ENCODE data around the gene RPS6KA4.

The RPS6KA4 gene

GRCh38 chr11:64379817-64380709 is 21.1 kb downstream of the RPS6KA4 start:
- peaks cover 0 to 1% (median 0%) of the 10 kb centered on the region in 5 experiments for H3K27me3 ChIP-seq (replicated peaks in 2 of 5; ENCODE audit: control insufficient read depth in 4 of 5, insufficient read depth in 5 of 5, low read length in 4 of 5)
- no peaks in the 10 kb centered on the region for H3K9me3 ChIP-seq (ENCODE audit: control extremely low read depth in 1 of 5, control insufficient read depth in 4 of 5, insufficient read depth in 2 of 5, low read depth in 1 of 5, low read length in 4 of 5)
- peaks cover 0 to 3% (median under 1%) of the 10 kb centered on the region in 4 experiments for H3K4me1 ChIP-seq (ENCODE audit: control extremely low read depth in 1 of 4, control insufficient read depth in 4 of 4, insufficient read depth in 4 of 4, low read length in 3 of 4)
- H3K4me3 ChIP-seq (ENCODE audit: control insufficient read depth in 1 of 7, extremely low read depth in 1 of 7, insufficient read depth in 4 of 7, low read depth in 2 of 7, low read length in 6 of 7): no peak overlapping the region
- no peaks in the 10 kb centered on the region for H3K36me3 ChIP-seq (ENCODE audit: control insufficient read depth in 4 of 4, insufficient read depth in 4 of 4, low read length in 3 of 4)
- WGBS (ENCODE audit: insufficient coverage): 93% methylated on average over 32 of the region's 35 CpGs
- CTCF ChIA-PET: interaction anchor here (1.1 to 1.2 kb wide), 2 partner anchors 8 to 13 kb away, joined by 3 to 5 read pairs; no protein-coding TSS in a partner anchor
- H3K27ac ChIP-seq (ENCODE audit: insufficient read depth in 1 of 2, low read depth in 1 of 2, low read length in 2 of 2, poor library complexity in 1 of 2, severe bottlenecking in 2 of 2): no peak overlapping the region
- POLR2A ChIA-PET: interaction anchor here (0.8 kb wide), 1 partner anchor 469 kb away, joined by 3 read pairs; no protein-coding TSS in a partner anchor
- no peak for DNase-seq

DNA sequence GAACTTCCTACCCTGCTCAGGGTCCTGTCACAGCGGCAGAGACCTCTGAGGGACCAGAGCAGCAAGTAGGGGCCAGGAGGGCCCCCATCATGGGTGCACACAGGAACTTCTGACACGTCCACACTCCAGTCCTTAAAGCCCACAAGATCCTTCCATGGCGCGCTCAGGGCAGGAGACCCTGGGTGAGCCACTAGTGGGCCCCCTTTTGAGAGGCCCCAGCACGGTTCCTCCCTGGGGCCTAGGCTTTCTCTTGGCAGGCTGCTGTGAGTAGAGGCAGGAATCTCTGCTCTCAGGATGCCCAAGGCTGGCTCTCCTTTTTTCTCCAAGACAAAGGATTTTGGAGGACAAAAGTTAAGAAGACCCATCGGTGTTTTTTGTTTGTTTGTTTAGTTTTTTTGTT is 22.4 kb downstream of the RPS6KA4 start:
- 96% methylated on average over 5 of the region's 6 CpGs for WGBS (ENCODE audit: insufficient coverage)
- Histone ChIP-seq H3K4me1 (ENCODE audit: control extremely low read depth in 1 of 4, control insufficient read depth in 4 of 4, insufficient read depth in 4 of 4, low read length in 3 of 4) (peaks cover 1 to 15% (median 11%) of the 10 kb centered on the region in 4 experiments), H3K4me3 (ENCODE audit: control insufficient read depth in 1 of 7, extremely low read depth in 1 of 7, insufficient read depth in 4 of 7, low read depth in 2 of 7, low read length in 6 of 7) (no peak overlapping the region), H3K27me3 (replicated peaks in 2 of 5; ENCODE audit: control insufficient read depth in 4 of 5, insufficient read depth in 5 of 5, low read length in 4 of 5) (peaks cover 0 to 1% (median 0%) of the 10 kb centered on the region in 5 experiments), H3K27ac (ENCODE audit: insufficient read depth in 1 of 2, low read depth in 1 of 2, low read length in 2 of 2, poor library complexity in 1 of 2, severe bottlenecking in 2 of 2) (no peak overlapping the region), H3K9me3 (ENCODE audit: control extremely low read depth in 1 of 5, control insufficient read depth in 4 of 5, insufficient read depth in 2 of 5, low read depth in 1 of 5, low read length in 4 of 5) (no peaks in the 10 kb centered on the region), H3K36me3 (ENCODE audit: control insufficient read depth in 4 of 4, insufficient read depth in 4 of 4, low read length in 3 of 4) (no peaks in the 10 kb centered on the region)
- no peak for DNase-seq
- POLR2A ChIA-PET: no interaction called here
- CTCF ChIA-PET: interaction anchor here (1.1 to 1.2 kb wide), 2 partner anchors 9 to 15 kb away, joined by 3 to 5 read pairs; no protein-coding TSS in a partner anchor

DNA sequence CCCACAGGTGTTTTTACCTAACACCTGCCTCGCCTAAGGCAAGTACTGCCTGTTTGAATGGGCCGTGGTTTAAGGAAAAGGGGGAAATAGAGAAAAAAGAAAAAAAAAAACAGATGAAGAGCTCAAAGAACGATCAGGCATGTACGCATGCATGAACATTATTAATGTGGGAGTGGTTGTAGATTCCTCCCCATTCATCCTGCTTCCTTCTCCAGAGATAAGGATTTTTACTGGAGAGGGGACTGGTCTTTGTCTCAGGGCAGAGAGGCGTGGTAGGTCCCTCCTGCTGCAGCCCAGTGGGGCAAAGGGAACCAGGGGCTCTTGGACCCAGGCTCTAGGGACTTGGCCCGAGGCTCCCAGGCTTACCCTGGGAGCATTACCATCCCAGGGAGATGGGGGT is 23.1 kb downstream of the RPS6KA4 start:
- no peak overlapping the region for H3K4me3 ChIP-seq (ENCODE audit: control insufficient read depth in 1 of 7, extremely low read depth in 1 of 7, insufficient read depth in 4 of 7, low read depth in 2 of 7, low read length in 6 of 7)
- DNase-seq: no peak
- 94% methylated on average over 4 of the region's 6 CpGs for WGBS (ENCODE audit: insufficient coverage)
- no peaks in the 10 kb centered on the region for H3K9me3 ChIP-seq (ENCODE audit: control extremely low read depth in 1 of 5, control insufficient read depth in 4 of 5, insufficient read depth in 2 of 5, low read depth in 1 of 5, low read length in 4 of 5)
- no peak overlapping the region for H3K27ac ChIP-seq (ENCODE audit: insufficient read depth in 1 of 2, low read depth in 1 of 2, low read length in 2 of 2, poor library complexity in 1 of 2, severe bottlenecking in 2 of 2)
- H3K27me3 ChIP-seq (replicated peaks in 2 of 5; ENCODE audit: control insufficient read depth in 4 of 5, insufficient read depth in 5 of 5, low read length in 4 of 5): peaks cover 0 to 1% (median 0%) of the 10 kb centered on the region in 5 experiments
- H3K36me3 ChIP-seq (ENCODE audit: control insufficient read depth in 4 of 4, insufficient read depth in 4 of 4, low read length in 3 of 4): no peaks in the 10 kb centered on the region
- peaks cover 1 to 17% (median 12%) of the 10 kb centered on the region in 4 experiments for H3K4me1 ChIP-seq (ENCODE audit: control extremely low read depth in 1 of 4, control insufficient read depth in 4 of 4, insufficient read depth in 4 of 4, low read length in 3 of 4)
- ChIA-PET CTCF (no interaction called here), POLR2A (no interaction called here)

- Histone ChIP-seq H3K9me3 (ENCODE audit: control extremely low read depth in 1 of 5, control insufficient read depth in 4 of 5, insufficient read depth in 2 of 5, low read depth in 1 of 5, low read length in 4 of 5) (no peaks in the 10 kb centered on the region), H3K27ac (ENCODE audit: insufficient read depth in 1 of 2, low read depth in 1 of 2, low read length in 2 of 2, poor library complexity in 1 of 2, severe bottlenecking in 2 of 2) (no peak overlapping the region), H3K4me1 (ENCODE audit: control extremely low read depth in 1 of 4, control insufficient read depth in 4 of 4, insufficient read depth in 4 of 4, low read length in 3 of 4) (peaks cover 1 to 17% (median 12%) of the 10 kb centered on the region in 4 experiments), H3K4me3 (ENCODE audit: control insufficient read depth in 1 of 7, extremely low read depth in 1 of 7, insufficient read depth in 4 of 7, low read depth in 2 of 7, low read length in 6 of 7) (no peak overlapping the region), H3K27me3 (replicated peaks in 2 of 5; ENCODE audit: control insufficient read depth in 4 of 5, insufficient read depth in 5 of 5, low read length in 4 of 5) (peaks cover 0 to 1% (median 0%) of the 10 kb centered on the region in 5 experiments), H3K36me3 (ENCODE audit: control insufficient read depth in 4 of 4, insufficient read depth in 4 of 4, low read length in 3 of 4) (no peaks in the 10 kb centered on the region)
- ChIA-PET POLR2A (no interaction called here), CTCF (no interaction called here)
- 90% methylated on average over 3 of the region's 8 CpGs for WGBS (ENCODE audit: insufficient coverage)
- no peak for DNase-seq
Measured at GRCh38 chr11:64382586-64382985, 23.6 kb downstream of the RPS6KA4 start.

DNA sequence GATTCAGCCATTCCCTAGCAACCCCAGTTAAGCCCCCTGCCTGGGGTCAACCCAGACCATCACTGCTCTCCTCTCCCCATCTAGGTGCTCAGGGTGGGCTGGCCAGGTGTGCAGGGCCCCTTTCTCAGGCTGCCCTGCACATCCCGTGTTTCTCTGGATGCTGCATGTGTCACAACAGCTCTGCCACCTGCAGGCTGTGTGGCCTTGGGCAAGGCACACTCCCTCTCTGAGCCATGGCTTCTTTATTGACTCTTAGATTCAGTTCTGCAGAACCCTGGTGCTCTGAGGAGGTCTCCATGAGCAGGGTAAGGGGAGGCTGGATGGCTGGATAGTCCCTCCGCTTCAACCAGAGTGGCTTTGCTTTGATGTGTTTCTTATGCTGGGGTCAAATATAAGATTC is 24.6 kb downstream of the RPS6KA4 start:
- H3K36me3 ChIP-seq (ENCODE audit: control insufficient read depth in 4 of 4, insufficient read depth in 4 of 4, low read length in 3 of 4): no peaks in the 10 kb centered on the region
- DNase-seq: no peak
- H3K4me3 ChIP-seq (ENCODE audit: control insufficient read depth in 1 of 7, extremely low read depth in 1 of 7, insufficient read depth in 4 of 7, low read depth in 2 of 7, low read length in 6 of 7): no peak overlapping the region
- peaks cover 1 to 17% (median 12%) of the 10 kb centered on the region in 4 experiments for H3K4me1 ChIP-seq (ENCODE audit: control extremely low read depth in 1 of 4, control insufficient read depth in 4 of 4, insufficient read depth in 4 of 4, low read length in 3 of 4)
- peaks cover 0 to 2% (median 0%) of the 10 kb centered on the region in 5 experiments for H3K9me3 ChIP-seq (ENCODE audit: control extremely low read depth in 1 of 5, control insufficient read depth in 4 of 5, insufficient read depth in 2 of 5, low read depth in 1 of 5, low read length in 4 of 5)
- CTCF ChIA-PET: no interaction called here
- H3K27ac ChIP-seq (ENCODE audit: insufficient read depth in 1 of 2, low read depth in 1 of 2, low read length in 2 of 2, poor library complexity in 1 of 2, severe bottlenecking in 2 of 2): no peak overlapping the region
- 100% methylated on average over 1 of the region's 2 CpGs for WGBS (ENCODE audit: insufficient coverage)
- H3K27me3 ChIP-seq (replicated peaks in 2 of 5; ENCODE audit: control insufficient read depth in 4 of 5, insufficient read depth in 5 of 5, low read length in 4 of 5): peaks cover 0 to 9% (median 0%) of the 10 kb centered on the region in 5 experiments
- POLR2A ChIA-PET: no interaction called here

GRCh38 chr11:64384028-64384737 is 25.2 kb downstream of the RPS6KA4 start:
- DNase-seq: no peak
- ChIA-PET CTCF (interaction anchor here (1.3 kb wide), 1 partner anchor 65 kb away, joined by 3 read pairs; no protein-coding TSS in a partner anchor), POLR2A (no interaction called here)
- Histone ChIP-seq H3K9me3 (ENCODE audit: control extremely low read depth in 1 of 5, control insufficient read depth in 4 of 5, insufficient read depth in 2 of 5, low read depth in 1 of 5, low read length in 4 of 5) (peaks cover 0 to 2% (median 0%) of the 10 kb centered on the region in 5 experiments), H3K4me1 (ENCODE audit: control extremely low read depth in 1 of 4, control insufficient read depth in 4 of 4, insufficient read depth in 4 of 4, low read length in 3 of 4) (peaks cover 1 to 17% (median 12%) of the 10 kb centered on the region in 4 experiments), H3K36me3 (ENCODE audit: control insufficient read depth in 4 of 4, insufficient read depth in 4 of 4, low read length in 3 of 4) (no peaks in the 10 kb centered on the region), H3K4me3 (ENCODE audit: control insufficient read depth in 1 of 7, extremely low read depth in 1 of 7, insufficient read depth in 4 of 7, low read depth in 2 of 7, low read length in 6 of 7) (no peak overlapping the region), H3K27ac (ENCODE audit: insufficient read depth in 1 of 2, low read depth in 1 of 2, low read length in 2 of 2, poor library complexity in 1 of 2, severe bottlenecking in 2 of 2) (no peak overlapping the region), H3K27me3 (replicated peaks in 2 of 5; ENCODE audit: control insufficient read depth in 4 of 5, insufficient read depth in 5 of 5, low read length in 4 of 5) (peaks cover 0 to 14% (median 0%) of the 10 kb centered on the region in 5 experiments)
- WGBS (ENCODE audit: insufficient coverage): 84% methylated on average over 16 of the region's 17 CpGs

Data from common myeloid progenitor, CD34-positive (primary cell).